DMS114 treated with DMSO at 0.1 percent for 48 hours (cell line): ENCODE measurements around the gene AARS1.
"Not testable (repeated sequence)": the region's sequence is repeated elsewhere in the genome, so short reads cannot be mapped to it uniquely, and the experiment has no call there.

ENCODE experiments used
- DNase-seq: peaks from one replicate; lab custom pipeline; 2025; ENCODE audit not compliant: unreplicated experiment; lab: John Stamatoyannopoulos, UW

Gene AARS1

DNA sequence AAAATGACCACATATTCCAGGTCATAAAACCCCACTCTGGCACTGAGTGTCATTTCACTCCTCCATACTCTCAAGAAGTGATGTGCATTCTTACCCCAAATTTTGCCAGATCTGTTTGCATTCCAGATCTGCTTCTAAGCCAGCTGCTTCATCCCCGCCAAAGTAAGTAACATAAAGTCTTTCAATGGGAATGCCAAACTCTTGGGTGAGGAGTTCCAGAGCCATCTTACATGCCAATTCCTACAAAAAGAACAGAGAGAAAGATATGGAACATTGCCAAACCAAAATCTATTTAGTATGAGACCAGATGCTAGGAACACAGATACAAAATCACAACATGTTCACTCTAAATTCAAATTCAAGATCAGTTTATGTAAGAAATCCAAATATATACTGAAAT is 12.9 kb downstream of the AARS1 start:
- no peak for DNase-seq

- DNase-seq: no peak
Measured at GRCh38 chr16:70271696-70272095, 17.6 kb downstream of the AARS1 start.

- no peak for DNase-seq
Measured at GRCh38 chr16:70270176-70270575, 19.1 kb downstream of the AARS1 start.

GRCh38 chr16:70269471-70269870 is 19.8 kb downstream of the AARS1 start:
- DNase-seq: no peak

DNA sequence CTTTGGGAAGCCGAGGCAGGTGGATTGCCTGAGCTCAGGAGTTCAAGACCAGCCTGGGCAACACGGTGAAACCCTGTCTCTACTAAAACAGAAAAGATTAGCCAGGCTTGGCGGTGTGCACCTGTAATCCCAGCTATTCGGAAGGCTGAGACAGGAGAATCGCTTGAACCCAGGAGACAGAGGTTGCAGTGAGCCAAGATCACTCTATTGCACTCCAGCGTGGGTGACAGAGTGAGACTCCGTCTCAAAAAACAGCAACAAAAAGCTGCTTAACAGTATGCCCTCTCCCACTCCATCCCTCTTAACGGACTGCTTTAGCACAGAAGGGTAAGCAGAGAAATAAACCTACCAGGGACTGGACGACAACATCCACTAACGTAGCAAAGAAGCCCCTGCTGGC is 21.4 kb downstream of the AARS1 start:
- not testable (repeated sequence) for DNase-seq

DNA sequence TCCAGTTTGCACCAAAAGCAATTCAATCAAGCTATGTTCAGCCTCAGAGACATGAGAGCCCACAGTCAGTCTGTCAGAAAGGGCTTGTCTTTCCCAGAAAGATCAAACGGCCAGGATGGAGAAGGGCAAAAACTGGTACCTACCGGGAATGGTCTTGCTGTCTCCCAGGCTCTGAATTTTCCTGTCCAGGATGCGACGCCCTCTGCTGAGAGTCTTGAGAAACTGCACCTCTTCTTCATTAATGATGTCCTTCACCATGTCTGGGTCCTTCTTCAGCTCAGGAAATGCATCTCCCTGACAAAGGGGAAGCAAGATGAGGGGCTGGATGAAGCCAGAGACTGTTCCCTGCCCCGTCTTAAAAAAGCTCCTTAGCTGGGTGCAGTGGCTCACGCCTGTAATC is 21.8 kb downstream of the AARS1 start:
- peak; percentile 65 for DNase-seq

GRCh38 chr16:70259903-70260302 is 29.4 kb downstream of the AARS1 start:
- DNase-seq: not testable (repeated sequence)

DNA sequence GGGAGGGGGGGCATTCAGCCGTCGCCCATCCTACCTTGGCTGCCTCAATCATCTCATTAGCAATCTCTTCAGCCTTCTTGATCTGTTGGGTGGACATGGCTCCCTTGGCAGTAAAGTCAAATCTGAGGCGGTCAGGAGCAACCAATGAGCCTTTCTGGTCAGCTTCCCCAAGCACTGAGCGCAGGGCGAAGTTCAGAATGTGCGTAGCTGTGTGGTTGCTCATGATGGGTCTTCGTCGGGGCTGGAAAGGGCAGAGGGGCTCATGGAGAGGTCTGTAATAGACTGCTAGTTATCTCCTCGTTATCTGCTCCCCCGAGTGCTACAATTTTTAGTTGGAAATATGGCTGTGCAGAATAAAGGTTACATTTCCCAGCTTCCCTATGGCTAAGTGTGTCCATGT is 30.4 kb downstream of the AARS1 start:
- DNase-seq: no peak

DNA sequence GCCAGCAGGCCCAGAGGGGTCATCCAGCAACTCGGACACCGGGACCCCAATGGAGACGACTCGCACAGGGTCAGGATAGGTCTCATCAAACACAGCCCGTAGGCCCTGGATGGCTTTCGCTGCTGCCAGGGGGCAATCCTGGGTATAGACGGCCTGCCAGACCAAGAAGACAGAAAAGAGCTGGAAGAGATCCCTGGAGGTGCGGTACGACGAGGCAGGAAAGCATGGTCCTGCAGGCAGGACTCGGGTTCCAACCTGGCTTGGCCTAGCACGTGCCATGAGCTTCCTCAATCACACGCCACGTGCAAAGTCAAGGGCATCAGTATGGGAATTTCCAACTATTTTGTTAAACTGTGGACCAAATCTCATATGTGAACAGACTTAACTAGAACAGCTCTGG is 31.2 kb downstream of the AARS1 start:
- DNase-seq: no peak

DNA sequence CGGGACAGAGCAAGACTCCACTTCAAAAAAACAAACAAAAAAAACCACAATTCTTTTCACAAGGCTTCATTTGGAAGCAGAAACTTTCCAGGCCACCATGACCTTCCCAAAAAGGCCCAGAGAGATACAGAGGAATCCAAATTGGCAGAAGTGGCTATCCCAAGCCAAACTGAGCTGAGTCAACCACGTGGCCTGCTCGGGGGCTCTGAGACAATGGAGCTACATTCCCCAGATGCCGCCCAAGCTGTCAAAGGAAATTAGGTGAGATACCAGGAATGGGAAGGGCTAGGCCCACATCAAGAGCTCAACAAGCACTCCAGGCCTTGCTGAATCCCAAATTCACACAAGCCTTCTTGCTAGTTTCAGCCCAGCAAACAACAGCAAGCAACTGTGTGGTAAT is 31.9 kb downstream of the AARS1 start:
- DNase-seq: no peak

GRCh38 chr16:70255574-70255973 is 33.7 kb downstream of the AARS1 start:
- DNase-seq: no peak

GRCh38 chr16:70254965-70255286 is 34.4 kb downstream of the AARS1 start:
- no peak for DNase-seq

- DNase-seq: no peak
Measured at GRCh38 chr16:70254180-70254964, 34.9 kb downstream of the AARS1 start.

DNA sequence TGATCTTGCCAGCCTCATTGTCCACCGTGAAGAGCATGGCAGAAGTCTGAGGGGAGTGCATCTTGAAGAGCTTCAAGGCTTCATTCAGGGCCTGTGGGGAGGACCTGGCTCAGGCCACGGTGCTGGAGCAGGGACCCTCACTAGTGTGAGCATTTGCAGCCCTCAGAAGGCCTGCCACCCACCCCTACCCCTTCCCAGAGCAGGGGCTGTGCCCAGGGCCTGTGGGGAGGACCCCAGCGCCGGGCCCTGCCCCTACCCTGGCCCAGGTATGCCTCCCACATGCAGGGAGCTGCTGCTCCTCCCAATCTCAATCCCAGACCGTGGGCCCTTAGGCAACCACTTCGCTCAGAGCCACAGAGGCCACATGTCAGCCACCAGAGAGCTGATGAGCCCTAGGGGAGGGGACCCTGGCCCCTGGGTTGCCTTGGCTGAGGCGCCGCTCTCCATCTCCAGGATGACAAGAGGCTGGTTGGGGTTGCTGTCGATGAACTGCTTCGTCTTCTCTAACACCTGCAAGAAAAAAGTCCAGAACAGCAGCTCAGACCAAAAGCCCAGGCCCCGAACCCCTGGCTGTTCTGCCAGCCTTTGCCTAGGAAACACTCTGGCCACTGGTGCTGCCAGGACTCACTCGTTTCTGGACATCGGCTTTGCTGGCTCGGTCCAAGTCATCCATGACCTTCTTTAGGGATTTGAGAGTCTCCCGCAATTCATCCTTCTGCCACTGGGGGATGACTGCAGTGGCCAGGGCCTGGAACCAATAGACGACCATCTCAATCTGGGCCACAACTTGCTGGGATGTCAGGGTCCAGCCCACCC is 35.8 kb downstream of the AARS1 start:
- peak; percentile 33 for DNase-seq

- DNase-seq: no peak
Measured at GRCh38 chr16:70252355-70252988, 36.8 kb downstream of the AARS1 start.

- peak; percentile 65 for DNase-seq
Measured at GRCh38 chr16:70251629-70252354, 37.5 kb downstream of the AARS1 start, which contains the start of gene EXOSC6. Gene EXOSC6, minus strand, starts transcription at chr16:70251940. Its CDS starts 40 bp downstream, at chr16:70251900.

DNA sequence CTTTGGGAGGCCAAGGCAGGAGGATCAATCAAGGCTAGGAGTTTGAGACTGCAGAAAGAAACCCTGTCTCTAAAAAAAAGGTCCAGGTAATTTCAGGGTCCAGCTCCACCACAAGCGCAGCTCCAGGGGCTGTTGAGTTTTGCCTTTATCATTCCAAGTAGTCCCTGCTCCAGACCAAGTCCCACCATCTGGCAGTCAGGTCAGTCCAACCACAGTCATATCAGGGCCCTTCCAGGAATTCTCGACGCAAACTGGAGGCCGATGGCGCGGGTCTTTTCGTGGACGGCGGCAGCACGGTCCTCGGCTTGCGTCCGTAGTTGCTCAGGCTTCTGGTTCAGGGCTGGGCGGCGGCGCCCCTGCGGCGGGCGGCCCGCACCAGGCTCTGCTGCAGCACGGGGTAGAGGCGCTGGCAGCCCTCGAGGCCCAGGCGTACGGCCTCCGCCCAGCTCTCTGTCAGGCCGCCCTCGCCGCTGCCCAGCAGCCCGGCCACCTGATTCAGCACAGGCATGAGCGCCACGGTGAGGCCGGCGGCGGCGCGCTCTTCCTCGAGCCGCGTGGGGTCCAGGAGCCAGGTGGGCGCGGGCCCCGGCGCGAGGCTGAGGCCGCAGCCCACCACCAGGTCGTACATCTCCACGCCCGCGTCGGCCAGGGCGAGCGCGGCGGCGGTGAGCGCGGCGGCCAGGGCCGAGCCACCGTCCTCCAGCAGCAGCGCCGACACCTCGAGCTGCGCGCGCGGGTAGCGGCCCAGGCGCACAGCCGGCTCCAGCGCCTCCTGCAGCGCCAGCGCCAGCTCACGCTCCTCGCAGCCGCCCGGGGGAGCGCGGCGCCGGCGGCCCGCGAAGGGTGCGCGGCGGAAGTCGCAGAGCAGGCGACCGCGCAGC is 38.3 kb downstream of the AARS1 start:
- DNase-seq: no peak

DNA sequence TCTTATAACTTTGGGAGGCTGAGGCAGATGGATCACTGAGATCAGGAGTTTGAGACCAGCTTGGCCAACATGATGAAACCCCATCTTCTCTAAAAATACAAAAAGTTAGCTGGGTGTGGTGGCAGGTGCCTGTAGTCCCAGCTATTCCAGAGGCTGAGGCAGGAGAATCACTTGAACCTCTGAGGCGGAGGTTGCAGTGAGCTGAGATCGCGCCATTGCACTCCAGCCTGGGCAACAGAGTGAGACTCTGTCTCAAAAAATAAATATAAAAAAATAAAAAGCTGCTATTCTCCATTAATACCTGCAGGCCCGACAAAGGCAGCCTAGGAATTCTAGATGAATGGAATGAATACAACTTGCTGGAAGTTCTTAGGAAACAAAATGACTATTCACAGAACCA is 39.6 kb downstream of the AARS1 start:
- not testable (repeated sequence) for DNase-seq

DNA sequence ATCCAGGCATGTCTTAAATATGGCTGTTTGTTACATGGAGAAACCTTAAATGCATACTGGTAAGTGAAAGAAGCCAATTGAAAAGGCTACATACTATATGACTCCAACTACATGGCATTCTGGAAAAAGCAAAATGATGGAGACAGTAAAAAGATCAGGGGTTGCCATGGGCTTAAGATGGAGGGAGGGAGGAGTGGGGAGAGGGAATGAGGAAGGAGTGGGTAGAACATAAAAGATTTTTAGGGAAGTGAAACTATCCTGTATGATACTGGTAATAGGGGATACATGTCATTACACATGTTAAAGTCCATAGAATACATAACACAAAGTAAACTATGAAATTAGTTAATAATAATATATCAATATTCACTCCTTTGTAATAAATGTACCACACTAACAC is 50.5 kb downstream of the AARS1 start:
- DNase-seq: not testable (repeated sequence)

DNA sequence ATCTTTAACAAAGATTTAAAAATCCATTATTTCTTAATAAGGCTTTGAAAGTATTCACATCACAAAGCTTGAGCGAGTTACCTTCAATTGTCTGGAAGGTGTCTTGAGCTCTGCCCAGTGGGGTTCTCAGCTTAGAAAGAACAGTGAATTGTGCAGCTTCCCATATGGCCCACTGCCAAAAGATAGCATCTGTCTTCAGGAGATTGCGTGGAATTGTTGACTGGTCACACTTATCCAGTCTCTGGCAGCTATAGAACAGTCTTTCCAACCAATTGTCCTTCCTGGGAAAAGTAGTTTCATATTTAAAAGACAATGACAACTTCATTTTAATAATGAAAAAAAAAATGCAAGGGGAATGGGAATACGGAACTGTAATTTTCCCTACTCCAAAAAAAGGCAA is 57.5 kb downstream of the AARS1 start:
- not testable (repeated sequence) for DNase-seq
